GM19324 (cell line): ENCODE results near the gene PARD3.

ENCODE experiments used
- ATAC-seq: cut with Tn5 transposase; IDR thresholded peaks from one replicate; pipeline ENCODE4 v1.9.1; 2021; ENCODE audit warnings: mild to moderate bottlenecking, moderate library complexity; ENCODE audit not compliant: unreplicated experiment, low FRiP score

PARD3 gene

GRCh38 chr10:34107626-34108516, 707.2 kb downstream of the PARD3 start:
- ATAC-seq, result no peak

GRCh38 chr10:34106356-34106885, 708.7 kb downstream of the PARD3 start:
- ATAC-seq, result no peak

- no peak for ATAC-seq
Measured at GRCh38 chr10:34104829-34105572, 710.1 kb downstream of the PARD3 start.

DNA sequence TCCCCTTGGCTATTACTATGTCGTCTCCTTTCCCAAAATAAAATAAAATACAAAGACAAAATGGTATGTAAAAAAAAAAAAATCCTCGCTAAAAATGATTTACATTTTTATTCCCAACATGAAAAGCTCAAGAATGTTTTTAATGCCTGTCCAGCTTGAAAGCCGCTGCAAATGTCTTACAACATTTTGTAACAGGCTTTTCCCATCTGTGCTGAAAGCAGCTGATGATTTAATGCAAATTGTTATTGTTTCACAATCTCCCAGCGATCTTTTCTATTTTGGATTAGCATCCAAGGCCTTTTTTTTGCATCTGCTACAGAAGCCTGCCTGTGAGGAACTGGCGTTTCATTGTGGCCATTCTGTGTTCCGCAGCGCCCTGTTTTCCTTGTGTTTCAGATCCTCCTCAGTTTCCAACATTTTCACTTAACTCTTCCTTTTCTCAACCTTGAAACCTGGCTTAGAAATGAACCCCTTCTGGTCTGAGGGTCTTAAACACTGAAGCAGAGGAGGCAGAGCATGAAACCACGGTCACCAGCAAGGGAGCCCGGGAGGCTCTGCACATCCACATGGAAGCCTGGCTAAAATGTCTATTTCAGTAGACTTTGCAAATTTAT, 712.1 kb downstream of the PARD3 start:
- no peak for ATAC-seq

DNA sequence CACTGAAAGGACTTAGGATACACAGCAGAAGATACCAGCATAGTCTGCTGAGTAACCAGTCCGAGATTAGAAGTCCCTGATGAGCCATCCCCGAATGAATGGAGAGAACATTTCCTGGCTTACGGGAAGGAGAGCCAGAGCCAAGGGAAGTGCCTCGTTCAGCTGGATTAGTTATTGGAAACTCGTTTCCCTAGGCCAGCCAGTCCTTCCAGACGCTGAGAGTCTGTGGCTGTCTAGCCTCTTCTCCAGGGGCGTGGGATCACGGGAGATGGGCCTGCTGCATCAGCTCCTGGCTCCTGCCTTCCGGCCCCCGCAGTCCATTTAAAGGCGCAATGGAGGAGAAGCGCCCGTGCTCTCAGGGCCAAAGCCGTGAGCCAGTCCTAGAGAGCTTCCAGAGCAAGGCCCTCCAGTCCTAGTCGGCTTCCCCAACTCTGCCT, 712.8 kb downstream of the PARD3 start:
- no peak for ATAC-seq

DNA sequence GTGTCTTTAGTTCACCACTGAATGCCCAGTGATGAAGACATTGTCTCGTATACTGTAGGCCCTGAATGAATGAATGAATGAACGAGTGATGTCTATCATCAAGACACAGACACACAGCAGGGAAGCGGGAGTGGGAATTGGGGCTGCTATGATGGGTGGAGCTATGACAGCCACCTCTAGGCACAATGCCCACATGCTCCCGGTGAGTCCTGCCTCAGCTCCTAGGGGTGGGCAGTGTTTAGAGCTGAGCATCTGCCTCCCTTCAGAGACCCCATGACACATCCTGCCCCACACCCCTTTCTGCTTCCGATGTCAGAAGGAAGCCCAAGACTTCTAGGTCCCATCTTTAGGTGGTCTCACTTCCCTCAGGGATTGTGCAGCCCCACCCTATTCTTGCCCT, 714.1 kb downstream of the PARD3 start:
- no peak for ATAC-seq

DNA sequence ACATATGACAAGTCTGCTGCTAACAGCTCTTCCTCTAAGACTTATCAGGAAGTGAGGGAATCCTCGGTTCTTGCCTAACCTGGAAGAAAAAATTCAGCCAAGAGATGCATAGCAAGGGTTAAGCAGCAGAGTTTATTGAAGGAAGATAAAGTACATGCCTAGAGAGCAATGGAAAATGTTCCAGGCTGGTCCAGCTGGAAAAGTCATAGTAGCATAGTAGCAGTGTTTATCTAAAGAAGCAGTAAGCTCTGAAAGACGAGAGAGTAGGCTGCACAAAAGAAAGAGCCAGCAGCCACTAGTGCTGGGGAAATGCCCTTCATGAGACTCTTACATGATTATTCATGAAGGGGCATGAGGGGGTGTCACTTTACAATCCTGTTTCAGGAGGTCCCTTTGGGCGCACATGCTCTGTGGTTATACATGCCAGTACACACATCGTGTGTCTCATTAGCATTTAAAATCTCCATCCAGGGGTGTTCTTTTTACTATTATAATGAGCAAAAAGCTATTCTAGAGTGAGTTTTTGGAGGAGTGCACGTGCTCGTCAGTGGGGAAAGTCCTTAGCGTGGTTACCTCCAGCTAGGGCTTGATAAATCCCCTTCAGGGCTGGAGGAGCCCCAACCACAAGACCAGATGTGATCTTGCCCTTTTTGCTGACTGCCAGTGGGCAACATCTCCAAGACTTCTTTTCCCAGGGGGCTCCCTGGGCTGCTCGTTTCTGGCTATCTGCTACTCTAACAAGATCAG, 716.1 kb downstream of the PARD3 start:
- no peak for ATAC-seq

DNA sequence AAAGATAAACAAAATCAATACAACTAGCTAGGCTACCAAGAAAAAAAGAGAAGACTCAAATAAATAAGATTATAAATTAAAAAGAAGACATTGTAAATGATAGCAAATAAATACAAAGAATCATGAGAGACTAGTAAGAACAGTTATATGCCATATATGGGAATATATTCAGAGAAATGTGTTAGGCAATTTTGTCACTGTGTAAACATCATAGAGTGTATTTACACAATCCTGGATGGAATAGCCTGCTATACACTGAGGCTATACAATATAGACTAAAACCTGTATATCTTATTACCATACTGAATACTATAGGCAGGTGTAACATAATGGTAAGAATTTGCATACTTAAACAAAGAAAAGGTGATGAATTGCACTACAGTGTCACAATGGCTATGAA, 717.4 kb downstream of the PARD3 start:
- no peak for ATAC-seq

- ATAC-seq, result no peak
Measured at GRCh38 chr10:34094961-34095360, 720.1 kb downstream of the PARD3 start.

- ATAC-seq, result no peak
Measured at GRCh38 chr10:34094146-34094696, 720.9 kb downstream of the PARD3 start.

DNA sequence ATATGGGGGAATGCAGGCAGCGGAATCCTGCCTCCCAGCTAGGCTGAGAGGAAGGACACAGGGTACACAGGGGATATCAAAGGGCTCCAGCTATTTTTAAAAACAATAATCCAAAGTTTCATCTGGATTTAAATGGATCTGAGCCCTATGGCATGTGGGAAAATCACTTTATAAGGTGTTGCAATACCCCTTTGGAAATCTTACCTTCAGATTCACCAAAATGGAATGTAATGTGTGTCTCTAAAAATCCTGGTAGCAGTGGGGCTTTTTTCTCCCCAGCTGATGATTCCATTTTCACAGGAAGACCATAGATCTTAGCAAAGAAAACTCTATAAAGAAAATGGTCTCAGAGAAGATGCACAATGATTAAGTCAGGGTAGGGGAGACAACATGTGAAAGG, 722.2 kb downstream of the PARD3 start:
- ATAC-seq, result no peak

- no peak for ATAC-seq
Measured at GRCh38 chr10:34091635-34092195, 723.4 kb downstream of the PARD3 start.

- no peak for ATAC-seq
Measured at GRCh38 chr10:34089253-34089652, 725.8 kb downstream of the PARD3 start.

- ATAC-seq, result no peak
Measured at GRCh38 chr10:34088208-34088794, 726.8 kb downstream of the PARD3 start.

DNA sequence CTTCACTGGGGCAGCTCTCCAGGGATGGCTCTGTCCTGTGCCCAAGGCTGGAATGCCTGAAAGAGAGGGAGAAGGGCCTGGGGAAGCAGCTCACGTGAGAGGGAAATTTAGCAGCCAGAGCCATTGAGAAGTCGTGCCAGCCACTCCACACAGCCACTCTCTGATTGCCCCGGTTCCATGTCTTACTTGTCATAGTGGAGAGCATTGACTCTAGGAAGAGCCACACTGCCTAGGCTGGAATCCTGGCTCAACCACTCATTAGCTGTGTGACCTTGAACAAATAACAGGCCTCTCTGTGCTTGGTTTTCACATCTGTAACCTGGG, 728.0 kb downstream of the PARD3 start:
- ATAC-seq, result no peak

DNA sequence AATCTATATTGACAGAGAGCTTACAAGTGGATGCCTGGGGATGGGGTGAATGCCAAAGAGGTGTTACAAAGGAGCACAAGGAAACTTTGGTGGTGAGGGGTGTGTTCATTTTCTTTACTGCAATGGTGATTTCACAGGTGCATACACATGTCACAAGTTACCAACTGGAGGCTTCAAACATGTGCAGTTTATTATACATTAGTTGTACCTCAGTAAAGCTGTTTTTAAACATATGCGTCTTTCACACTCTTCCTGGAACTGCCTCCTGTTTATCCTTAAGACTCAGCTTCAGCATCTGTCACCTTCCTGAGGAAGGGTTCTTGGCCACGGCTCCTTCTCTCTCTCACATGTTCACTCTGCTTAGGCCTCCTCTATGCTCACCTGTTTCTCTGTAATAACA, 731.5 kb downstream of the PARD3 start:
- no peak for ATAC-seq

GRCh38 chr10:34081948-34082347, 733.1 kb downstream of the PARD3 start:
- ATAC-seq, result no peak

- ATAC-seq, result no peak
Measured at GRCh38 chr10:34081347-34081743, 733.8 kb downstream of the PARD3 start.

- ATAC-seq, result no peak
Measured at GRCh38 chr10:34080485-34081346, 734.4 kb downstream of the PARD3 start.
